Tibial artery (tissue), 4 donors: ENCODE results near the gene WNT3A.

Experiments used
- DNase-seq, 2 donors: peaks; one replicate each; pipeline ENCODE4 v3.0.0-alpha.2; 2019
- H3K27ac ChIP-seq, 2 donors: fragments of 200-600 bp; sonication (generic) in 1 of 2; 1 replicate in 1 of 2; 2 replicates in 1 of 2; pipeline ENCODE4 v1.5.1; 2018 to 2019; ENCODE audit warnings: mild to moderate bottlenecking in 1 of 2
- H3K27me3 ChIP-seq, 2 donors: fragments of 200-600 bp; sonication (generic) in 1 of 2; one replicate each; pipeline versions ENCODE4 v1.5.1 to v1.6.0; 2016 to 2019
- H3K36me3 ChIP-seq, 3 donors: fragments of 200-600 bp; sonication (generic) in 2 of 3; one replicate each; pipeline ENCODE4 v1.5.1; 2016 to 2019; ENCODE audit warnings: mild to moderate bottlenecking in 2 of 3
- H3K4me1 ChIP-seq, 4 donors: fragments of 200-600 bp; sonication (generic) in 2 of 4; 1 replicate in 3 of 4; 2 replicates in 1 of 4; pipeline ENCODE4 v1.5.1; 2016 to 2019
- H3K4me3 ChIP-seq, 2 donors: fragments of 200-600 bp; sonication (generic) in 1 of 2; 1 replicate in 1 of 2; 2 replicates in 1 of 2; pipeline ENCODE4 v1.5.1; 2018 to 2019; ENCODE audit warnings: mild to moderate bottlenecking in 2 of 2
- H3K9me3 ChIP-seq, 3 donors: fragments of 200-600 bp; sonication (generic) in 1 of 3; one replicate each; pipeline ENCODE4 v1.5.1; 2016 to 2019
- intact Hi-C: fragments of 100-400 bp; cut with DNase I; formaldehyde crosslinking; loops from one replicate; pipeline ENCODE4 v1.15.0; 2023; ENCODE audit warnings: low total_unique reads
- TF ChIP-seq, protein P1 (sequence below), 2 experiments: fragments of 200-600 bp in 1 of 2; fragments of 450-650 bp in 1 of 2; IDR thresholded peaks; one replicate each; pipeline ENCODE4 v1.5.1; 2017 to 2019; ENCODE audit warnings: antibody characterized with exemption in 2 of 2, mild to moderate bottlenecking in 1 of 2, moderate library complexity in 1 of 2

Gene WNT3A

DNA sequence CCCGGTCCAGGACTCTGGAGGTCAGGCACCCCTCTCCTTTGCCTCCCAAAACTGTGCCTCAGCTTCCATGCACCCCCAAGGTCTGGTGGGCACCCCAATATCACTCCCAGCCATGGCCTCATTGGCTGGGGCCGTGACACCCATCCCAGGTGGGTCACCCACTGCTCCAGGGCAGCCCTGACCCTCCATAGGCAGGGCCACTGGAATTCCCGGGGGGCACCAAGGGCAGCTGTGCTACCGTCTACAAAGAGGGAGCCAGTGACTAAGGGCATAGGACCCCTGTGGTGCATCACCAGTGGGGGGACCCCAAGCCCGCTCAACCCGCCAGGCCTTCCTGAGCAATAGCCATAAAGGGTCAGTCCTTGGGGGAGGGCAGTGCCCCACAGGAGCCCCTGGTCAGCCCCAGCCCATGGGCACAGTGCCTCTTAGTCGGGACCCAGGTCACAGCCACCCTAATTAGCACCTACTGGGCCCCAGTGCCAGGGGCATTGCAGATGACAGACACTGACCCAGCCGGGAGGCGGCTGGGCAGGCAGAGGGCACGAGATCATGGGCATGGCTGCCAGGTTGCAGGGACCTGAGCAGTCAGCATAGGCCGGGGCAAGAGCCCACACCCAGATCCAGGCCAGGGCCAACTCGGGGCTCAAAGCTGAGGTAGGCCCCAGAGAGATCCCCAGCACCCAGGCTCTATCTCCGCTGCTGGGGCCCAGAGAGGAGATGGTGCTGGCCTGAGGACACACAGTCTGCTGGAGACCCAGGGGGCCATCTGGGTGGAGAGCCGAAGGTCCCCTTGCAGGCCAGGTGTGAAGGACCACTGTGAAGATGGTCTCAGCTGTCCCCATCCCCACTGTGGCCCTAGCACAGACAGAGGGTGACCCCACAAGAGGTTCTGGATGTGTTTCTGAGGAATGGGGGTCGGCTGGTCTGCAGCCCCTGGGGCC, 56.7 kb downstream of the WNT3A start:
- H3K27me3 ChIP-seq: peaks cover 3 to 100% of the 10 kb centered on the region in 2 donors
- DNase-seq: no peak

DNA sequence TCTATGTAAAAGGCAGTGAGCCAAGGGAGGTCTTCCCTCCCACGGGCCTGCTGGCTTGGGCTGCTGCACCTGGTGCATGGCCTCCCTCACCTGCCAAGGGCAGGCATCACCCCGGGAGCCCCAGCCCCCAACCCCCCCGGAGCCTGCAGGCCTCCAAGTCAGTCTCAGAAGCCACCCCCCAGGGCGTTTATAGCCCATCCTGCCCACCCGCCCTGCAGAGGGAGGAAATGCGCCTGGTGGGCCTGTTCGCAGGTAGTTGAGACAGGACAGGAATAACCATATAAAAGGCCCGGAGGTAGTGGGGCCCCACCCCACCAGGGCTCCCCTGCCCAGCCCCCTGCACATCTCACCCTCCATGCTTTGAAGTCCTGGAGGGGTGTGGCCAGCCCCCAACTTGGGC, 57.5 kb downstream of the WNT3A start:
- H3K9me3 ChIP-seq: no peaks in the 10 kb centered on the region
- no peak overlapping the region for H3K4me3 ChIP-seq
- peaks cover 3 to 99% of the 10 kb centered on the region in 2 donors for H3K27me3 ChIP-seq
- TF ChIP-seq, protein P1, sequence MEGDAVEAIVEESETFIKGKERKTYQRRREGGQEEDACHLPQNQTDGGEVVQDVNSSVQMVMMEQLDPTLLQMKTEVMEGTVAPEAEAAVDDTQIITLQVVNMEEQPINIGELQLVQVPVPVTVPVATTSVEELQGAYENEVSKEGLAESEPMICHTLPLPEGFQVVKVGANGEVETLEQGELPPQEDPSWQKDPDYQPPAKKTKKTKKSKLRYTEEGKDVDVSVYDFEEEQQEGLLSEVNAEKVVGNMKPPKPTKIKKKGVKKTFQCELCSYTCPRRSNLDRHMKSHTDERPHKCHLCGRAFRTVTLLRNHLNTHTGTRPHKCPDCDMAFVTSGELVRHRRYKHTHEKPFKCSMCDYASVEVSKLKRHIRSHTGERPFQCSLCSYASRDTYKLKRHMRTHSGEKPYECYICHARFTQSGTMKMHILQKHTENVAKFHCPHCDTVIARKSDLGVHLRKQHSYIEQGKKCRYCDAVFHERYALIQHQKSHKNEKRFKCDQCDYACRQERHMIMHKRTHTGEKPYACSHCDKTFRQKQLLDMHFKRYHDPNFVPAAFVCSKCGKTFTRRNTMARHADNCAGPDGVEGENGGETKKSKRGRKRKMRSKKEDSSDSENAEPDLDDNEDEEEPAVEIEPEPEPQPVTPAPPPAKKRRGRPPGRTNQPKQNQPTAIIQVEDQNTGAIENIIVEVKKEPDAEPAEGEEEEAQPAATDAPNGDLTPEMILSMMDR (IDR thresholded peaks at IDR 0.05): no peak
- no peak for DNase-seq
- H3K36me3 ChIP-seq: no peaks in the 10 kb centered on the region
- no peak overlapping the region for H3K27ac ChIP-seq
- H3K4me1 ChIP-seq: peaks cover 0 to 19% (median 15%) of the 10 kb centered on the region in 4 donors
- intact Hi-C loops: no loop called here

More for the DNA sequence above, 56.7 kb downstream of the WNT3A start:
- H3K4me1 ChIP-seq: peaks cover 0 to 23% (median 17%) of the 10 kb centered on the region in 4 donors
- H3K36me3 ChIP-seq: no peaks in the 10 kb centered on the region
- intact Hi-C loops: no loop called here
- H3K9me3 ChIP-seq: no peaks in the 10 kb centered on the region
- no peak overlapping the region for H3K27ac ChIP-seq
- TF ChIP-seq, protein P1 (IDR thresholded peaks at IDR 0.05): no peak
- no peak overlapping the region for H3K4me3 ChIP-seq

DNA sequence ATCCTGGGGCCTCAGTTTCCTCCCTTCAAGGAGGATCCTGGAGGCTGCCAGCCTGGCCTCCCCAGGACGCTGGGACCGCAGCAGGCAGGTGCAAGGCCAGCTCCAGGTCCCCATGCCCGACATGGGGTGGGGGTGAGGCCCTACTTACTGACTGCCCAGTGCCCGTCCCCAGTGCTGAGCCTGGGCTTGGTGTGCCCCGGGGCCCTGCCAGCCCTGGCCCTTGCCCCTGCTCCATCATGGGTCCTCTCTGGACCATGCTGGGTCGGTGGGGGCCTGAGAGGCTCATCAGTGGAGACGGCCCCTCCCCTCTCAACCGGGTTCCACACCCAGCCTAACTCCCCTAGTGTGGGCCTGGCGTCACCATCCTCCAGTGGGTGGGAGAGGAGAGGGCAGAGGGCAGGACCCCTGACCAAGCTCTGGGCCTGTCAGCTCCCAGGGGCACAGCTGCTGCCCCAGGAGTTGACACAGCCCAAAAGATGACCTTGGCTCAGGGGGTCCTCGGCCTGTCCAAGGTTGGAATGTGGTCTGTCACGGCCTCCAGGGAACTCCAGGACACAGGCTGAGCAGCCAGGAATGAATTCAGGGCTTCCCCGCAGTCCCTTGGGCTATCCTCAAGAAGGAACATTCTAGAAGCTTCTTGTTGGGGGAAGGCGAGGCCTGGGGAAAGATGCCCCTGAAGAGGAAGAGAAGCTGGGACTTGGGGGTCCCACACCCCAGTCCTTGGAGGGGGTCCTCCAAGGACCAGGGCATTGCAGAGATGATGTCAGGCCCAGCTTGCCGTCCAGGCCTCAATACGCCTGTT, 58.1 kb downstream of the WNT3A start:
- Histone ChIP-seq H3K27ac (no peak overlapping the region), H3K4me3 (no peak overlapping the region), H3K9me3 (no peaks in the 10 kb centered on the region), H3K36me3 (no peaks in the 10 kb centered on the region), H3K4me1 (peaks cover 0 to 12% (median 9%) of the 10 kb centered on the region in 4 donors), H3K27me3 (peaks cover 3 to 96% of the 10 kb centered on the region in 2 donors)
- DNase-seq: no peak
- intact Hi-C loops: no loop called here
- TF ChIP-seq, protein P1 (IDR thresholded peaks at IDR 0.05): no peak

DNA sequence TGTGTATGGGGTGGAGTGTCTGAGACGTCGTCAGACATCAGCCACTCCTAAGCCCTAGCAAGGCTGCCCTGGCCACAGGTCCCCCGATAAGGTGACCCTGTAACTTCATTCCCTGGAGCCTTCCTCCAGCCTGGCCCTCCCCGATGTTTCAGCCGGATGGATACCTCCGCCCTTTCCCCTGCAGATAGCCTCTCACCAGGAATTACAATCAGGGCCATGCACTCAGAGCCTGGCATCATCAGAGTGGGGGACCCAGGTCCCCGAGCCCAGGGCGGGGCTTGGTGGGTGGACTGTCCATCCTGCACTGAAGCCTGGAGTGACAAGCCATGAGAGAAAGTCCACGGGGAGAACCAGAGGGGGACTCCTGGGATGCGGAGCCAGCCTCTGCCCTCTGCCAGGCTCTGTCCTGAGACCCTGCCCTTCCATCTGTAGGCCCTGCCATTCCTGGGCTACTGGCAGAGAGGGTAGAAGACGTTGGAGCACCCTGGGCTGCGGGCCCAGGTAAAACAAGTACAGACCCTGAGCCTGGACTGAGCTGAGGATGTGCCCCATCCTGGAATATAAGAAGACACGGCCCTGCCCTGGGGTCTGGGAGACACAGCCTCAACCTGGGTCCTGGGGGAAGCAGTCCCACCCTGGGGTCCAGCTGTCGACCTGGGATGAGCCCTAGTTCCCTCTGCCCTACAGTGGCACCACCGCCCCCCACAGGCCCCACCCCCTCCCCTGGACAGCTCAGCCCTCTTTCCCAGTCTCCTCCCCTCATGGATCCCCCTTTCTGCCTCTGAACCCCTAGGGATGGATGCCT, 58.9 kb downstream of the WNT3A start:
- DNase-seq: no peak
- no peak overlapping the region for H3K4me3 ChIP-seq

More for the DNA sequence above, 58.9 kb downstream of the WNT3A start:
- Histone ChIP-seq H3K36me3 (no peaks in the 10 kb centered on the region), H3K27ac (no peak overlapping the region), H3K9me3 (no peaks in the 10 kb centered on the region), H3K4me1 (peaks cover 0 to 4% (median 2%) of the 10 kb centered on the region in 4 donors), H3K27me3 (peaks cover 0 to 94% of the 10 kb centered on the region in 2 donors)
- TF ChIP-seq, protein P1 (IDR thresholded peaks at IDR 0.05): no peak
- intact Hi-C loops: no loop called here
